Endometrial microvascular endothelial cells (primary cell): ENCODE measurements around the gene CRACR2B. TPM values are rescaled to one million over a fixed set of nuclear protein-coding genes. Genes with fewer than 3 reads are reported as not detected.

ENCODE experiments used
- in situ Hi-C: cut with HindIII; loops from 2 replicates; pipeline ENCODE4 v1.10.0; 2017; ENCODE audit warnings: low sequenced_read_pairs, low pct_unique_long_range_greater_than_20kb; ENCODE audit errors: inconsistent ontology term
- total RNA-seq: library from RNA; depleted of rRNA; stranded (reverse); fragments of >200 nt; gene quantifications from one replicate; pipeline ENCODE4 v1.2.3, GENCODE V29; 2015; ENCODE audit errors: inconsistent ontology term

Gene CRACR2B
- total RNA-seq, 1 donor from 2014 or later, result 6.6 TPM

DNA sequence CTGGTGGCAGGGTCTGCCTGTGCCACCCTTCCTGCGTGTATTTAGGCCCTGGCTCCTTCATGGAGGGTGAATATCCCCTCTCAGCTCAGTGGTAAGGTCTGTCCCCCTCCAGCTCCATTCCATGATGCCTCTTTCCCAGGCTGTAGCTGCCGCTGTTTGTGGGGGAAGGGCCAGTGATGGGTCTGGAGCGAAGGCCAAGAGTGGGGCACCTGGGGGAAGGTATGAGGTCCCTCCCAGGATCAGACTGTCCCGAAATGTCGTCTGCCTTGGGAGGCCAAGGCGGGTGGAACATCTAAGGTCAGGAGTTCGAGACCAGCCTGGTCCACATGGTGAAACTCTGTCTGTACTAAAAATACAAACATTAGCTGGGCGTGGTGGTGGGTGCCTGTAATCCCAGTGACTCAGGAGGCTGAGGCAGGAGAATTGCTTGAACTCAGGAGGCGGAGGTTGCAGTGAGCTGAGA, 6.2 kb downstream of the CRACR2B start:
- in situ Hi-C loops, result no loop called here

DNA sequence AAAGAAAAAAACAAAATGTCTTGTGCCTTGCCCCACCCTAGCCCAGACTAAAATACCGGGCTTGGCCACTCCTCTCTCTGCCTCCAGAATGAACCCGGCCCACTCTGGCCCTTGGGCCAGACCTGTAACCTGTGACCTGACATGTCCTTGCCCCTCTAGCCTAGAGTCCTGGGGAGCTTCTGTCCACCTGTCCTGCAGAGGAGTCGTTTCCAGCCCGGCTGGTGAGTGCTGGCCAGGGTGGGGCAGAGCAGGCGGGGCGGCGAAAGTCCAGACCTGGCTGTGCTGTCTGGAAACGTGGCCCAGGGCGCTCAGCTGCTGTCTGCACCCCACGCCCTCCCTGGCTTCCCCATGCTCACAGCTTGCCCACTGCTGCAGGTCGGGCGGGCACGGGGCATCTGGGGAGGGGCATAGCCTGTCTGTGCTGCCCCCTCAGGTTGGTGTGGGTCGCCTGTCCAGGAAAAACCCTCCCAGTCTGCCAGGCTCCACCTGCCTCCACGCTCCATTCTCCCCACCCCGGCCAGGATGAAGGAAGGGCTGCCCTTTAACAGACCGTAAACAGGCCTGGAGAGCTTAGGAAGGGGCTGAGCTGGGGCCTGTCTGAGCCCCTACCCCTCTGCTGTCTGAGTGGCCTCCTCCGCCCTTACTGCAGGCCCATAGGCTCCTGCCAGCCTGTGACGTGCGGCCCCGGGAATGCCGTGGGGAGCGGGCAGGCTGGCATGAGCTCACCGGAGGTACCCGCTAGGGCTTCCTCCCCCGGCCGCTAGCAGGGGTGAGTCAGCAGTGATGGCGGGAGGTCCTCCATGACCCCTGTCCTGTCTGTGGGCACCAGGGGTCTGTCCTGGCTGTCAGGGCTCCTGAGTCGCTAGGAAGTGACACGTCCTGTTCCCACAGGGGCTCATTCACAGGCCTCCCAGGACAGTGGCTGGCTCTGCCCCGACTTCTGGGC, 6.9 kb downstream of the CRACR2B start:
- in situ Hi-C loops, result no loop called here

DNA sequence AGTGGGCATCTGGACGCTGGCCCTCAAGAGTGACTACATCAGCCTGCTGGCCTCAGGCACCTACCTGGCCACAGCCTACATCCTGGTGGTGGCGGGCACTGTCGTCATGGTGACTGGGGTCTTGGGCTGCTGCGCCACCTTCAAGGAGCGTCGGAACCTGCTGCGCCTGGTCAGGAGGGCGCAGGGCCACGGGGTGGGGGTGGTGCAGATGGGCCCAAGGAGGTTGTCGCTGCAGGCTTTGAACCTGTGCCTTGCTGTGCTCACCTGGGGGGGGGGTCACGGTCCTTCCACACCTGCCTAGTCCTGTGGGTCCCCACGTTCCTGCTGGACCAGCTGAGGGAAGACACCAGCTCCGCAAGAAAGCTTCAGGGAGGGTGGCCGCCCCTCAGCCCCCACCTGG, 8.6 kb downstream of the CRACR2B start:
- in situ Hi-C loops, result no loop called here

DNA sequence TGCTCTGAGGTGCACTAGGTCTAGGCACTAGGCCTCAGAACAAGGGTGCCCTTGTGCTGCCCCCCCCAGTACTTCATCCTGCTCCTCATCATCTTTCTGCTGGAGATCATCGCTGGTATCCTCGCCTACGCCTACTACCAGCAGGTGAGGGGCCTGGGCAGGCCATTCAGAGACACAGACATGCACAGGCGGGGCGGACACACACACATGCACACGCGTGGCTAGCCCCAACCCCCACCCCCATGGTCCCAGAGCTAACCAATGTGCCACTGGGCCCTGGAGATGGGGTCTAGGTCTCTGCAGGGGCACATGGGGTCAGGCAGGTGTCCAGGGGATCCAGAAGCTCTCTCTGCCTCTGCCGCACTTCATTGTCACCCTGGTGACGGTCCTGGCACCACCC, 9.0 kb downstream of the CRACR2B start:
- in situ Hi-C loops, result no loop called here

DNA sequence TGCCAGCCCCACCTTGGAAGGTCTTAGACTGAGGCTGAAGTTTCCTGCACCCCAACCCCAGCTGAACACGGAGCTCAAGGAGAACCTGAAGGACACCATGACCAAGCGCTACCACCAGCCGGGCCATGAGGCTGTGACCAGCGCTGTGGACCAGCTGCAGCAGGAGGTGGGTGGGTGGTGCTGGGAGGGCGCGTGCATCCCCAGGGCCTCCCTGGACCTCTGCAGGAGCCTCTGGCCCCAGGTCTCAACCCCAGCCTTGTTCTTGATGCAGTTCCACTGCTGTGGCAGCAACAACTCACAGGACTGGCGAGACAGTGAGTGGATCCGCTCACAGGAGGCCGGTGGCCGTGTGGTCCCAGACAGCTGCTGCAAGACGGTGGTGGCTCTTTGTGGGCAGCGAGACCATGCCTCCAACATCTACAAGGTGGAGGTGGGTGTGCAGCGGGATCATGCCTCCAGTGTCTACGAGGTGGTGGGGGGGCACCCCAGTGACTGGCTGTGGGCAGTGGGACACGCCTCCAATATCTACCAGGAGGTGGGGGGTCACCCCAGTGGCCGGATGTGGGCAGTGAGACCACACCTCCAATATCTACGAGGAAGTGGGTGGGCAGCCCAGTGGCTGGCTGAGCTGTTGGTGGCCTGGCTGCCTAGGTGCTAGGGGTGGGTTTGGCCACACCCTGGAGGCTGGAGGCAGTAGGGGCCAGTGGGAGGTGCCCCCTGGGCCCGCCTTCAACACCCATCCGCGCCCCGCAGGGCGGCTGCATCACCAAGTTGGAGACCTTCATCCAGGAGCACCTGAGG, 9.7 kb downstream of the CRACR2B start:
- in situ Hi-C loops, result no loop called here

DNA sequence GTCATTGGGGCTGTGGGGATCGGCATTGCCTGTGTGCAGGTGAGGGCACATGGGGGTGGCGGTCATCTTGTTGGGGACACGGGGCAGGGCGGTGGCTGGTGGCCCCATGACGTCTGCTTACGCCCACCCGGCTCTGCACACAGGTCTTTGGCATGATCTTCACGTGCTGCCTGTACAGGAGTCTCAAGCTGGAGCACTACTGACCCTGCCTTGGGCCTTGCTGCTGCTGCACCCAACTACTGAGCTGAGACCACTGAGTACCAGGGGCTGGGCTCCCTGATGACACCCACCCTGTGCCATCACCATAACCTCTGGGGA, 10.2 kb downstream of the CRACR2B start:
- in situ Hi-C loops, result no loop called here

DNA sequence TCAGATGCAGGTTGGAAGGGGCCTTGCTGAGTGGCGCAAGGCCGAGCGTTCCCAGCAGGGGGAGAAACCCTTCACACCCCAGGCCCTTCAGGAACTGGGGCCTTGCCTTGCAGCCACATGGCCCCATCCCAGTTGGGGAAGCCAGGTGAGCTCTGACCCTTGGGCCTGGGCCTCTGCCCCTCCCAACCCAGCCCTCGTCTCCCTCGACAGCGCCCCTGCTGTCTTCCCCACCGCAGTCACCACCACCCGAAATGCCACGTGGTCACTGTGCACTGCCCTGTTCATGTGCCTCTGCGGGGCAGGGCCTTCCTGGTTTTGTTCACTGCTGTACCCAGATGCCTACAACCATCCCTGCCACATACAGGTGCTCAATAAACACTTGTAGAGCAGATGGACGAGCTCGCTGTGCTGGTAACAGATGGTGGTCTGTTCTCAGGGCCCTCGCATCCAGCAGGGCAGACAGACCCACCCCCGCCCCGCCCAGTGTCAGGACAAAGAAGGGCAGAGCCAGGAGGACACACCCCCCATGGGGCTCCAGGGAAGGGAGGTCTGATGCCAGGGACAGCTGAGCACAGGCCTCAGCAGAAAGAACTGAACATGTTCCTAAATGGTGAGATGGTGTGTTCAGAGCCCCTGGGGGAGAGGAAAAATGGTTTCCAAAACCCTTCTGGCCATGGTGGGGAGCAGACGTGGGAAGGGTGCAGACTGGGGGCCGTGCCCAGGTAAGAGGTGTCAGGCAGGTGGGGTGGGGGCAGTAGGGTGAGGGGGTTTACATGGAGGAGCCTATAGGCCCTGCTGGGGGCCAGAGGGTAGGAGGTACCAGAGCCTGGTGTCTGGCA, 10.9 kb downstream of the CRACR2B start:
- in situ Hi-C loops, result no loop called here

DNA sequence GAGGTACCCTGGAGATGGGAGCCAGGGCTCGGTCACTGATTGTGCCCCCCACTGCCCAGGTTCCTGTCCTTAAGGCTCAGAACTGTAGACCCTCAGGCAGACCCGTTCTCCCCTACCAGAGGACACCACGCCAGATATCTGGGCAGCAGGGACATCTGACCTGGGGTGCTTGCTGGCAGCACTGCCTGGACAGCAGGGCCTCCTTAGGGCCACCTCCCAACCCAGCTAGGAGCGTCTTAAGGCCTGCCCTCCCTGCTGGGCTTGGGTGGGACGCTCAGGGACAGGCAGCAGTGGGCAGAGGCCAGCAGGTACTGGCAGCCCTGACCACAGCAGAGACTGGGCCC, 11.5 kb downstream of the CRACR2B start:
- in situ Hi-C loops, result no loop called here

DNA sequence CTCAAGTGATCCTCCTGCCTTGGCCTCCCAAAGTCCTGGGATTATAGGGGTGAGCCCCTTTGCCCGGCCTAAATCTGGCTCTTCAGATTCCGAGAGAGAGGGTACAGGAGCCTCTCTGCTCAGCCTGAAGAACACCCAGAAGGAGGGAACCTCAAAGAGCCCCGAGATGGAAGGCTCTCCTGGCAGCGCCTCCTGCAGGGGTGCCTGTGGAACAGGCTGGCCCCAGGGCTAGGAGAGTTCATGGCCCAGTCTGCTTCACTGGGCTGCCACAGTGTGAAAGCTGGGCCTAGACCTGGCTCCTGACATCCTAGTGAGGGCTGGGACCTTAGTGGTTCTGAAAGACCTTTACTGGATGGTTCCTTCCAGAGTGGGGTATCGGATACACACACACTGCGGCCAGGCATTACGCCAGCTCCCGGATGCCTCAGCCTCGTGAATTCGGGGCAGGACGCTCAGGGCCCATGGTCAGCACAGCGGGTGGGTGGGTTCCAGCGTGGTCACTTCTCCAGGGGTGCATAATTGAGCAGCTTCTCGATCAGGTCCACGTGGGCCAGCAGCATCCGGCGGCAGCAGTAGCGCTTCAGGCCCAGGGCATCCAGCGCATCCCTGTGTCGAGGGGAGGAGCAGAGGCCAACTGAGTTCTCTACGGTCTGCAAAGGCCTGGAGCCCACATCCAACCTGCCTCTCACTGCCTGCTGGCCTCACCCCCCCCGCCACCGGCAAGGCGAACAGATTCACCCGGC, 12.3 kb downstream of the CRACR2B start:
- in situ Hi-C loops, result no loop called here

DNA sequence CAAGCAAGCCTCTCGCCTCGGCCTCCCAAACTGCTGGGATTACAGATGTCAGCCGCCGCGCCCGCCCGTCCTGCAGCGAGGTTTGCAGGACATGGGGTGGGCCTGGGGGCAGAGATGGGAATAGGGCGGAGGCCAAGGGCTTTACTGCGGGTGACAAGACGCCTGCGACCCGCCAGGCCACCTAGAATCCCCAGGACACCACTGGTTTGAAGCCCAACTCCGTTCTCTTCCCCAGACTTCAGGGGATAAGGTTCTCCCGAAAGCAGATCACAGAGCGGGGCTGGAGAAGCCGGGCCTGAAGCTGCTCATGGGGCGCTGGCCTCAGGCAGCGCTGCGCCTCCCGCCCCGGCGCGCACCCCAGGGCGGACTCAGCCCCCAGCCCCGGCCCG, 14.3 kb downstream of the CRACR2B start:
- in situ Hi-C loops, result no loop called here

DNA sequence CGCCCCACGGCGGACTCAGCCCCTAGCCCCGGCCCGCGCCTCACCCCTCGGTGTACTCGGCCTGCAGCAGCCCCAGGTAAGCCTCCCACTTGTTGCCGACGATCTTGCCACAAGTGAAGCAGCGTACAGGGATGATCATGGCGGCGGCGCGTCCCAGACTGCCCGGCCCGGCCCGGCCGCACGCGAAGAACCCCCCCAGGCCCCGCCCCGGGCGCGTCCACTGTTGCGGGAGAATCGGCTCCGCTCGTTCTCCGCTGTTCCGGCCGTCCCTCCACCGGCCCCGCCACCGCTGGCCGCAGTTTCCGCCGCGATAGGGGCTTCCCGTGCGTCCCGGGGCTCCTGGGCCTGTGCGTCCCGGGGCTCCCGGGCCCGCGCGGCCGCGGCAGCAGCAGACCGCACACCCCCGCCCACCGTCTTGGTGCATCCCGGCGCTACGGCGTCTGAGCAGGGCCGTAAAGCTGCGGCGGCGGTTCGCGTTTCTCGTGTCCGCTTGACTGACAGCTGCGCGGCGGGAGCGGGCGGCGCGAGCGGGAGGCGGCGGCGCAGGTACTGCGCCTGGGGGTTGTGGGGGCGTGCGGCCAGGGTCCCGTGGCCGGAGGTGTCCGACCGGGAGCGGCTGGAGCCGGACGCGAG, 14.8 kb downstream of the CRACR2B start, which contains the start of the genes POLR2L and TSPAN4:
TSS of gene POLR2L (minus strand) at position 160 of the 633 bp plus-strand sequence. CDS start at position 139, 21 bp downstream.
TSS of gene TSPAN4 (plus strand) at position 483 of the 633 bp plus-strand sequence. CDS start 7,453 bp downstream, outside the sequence.
- in situ Hi-C loops, result no loop called here

DNA sequence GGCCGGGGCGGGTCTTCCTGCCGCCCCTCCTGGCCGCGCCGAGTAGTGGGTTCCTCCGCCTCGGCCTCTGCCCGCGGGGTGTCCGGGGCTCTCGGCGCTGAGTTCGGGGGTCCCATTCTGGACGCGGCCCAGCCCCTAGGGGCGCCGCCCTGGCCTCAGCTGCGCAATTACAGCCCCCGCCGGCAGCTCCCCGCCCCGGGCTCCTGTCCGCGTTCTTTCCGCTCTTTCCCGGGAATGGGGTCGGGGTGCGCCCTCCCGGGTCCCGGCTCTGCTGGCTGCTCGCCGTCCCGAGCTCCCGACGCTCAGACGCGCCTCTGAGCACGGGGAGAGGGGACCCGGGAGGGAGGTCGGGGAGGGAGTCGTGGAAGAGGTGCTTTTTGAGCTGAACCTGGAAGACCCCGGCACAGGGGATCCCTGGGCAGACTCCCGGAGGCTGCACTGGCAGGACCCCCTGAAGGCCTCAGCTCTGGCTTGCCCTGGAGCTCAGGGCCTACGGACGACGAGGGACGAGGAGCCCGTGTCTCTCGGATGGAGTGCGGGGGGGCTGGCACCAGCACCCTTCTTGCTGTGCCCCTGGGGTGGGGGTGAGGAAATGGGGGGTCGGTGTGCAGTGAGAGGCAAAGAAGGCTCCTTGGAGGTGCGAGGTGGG, 15.5 kb downstream of the CRACR2B start:
- in situ Hi-C loops, result no loop called here

DNA sequence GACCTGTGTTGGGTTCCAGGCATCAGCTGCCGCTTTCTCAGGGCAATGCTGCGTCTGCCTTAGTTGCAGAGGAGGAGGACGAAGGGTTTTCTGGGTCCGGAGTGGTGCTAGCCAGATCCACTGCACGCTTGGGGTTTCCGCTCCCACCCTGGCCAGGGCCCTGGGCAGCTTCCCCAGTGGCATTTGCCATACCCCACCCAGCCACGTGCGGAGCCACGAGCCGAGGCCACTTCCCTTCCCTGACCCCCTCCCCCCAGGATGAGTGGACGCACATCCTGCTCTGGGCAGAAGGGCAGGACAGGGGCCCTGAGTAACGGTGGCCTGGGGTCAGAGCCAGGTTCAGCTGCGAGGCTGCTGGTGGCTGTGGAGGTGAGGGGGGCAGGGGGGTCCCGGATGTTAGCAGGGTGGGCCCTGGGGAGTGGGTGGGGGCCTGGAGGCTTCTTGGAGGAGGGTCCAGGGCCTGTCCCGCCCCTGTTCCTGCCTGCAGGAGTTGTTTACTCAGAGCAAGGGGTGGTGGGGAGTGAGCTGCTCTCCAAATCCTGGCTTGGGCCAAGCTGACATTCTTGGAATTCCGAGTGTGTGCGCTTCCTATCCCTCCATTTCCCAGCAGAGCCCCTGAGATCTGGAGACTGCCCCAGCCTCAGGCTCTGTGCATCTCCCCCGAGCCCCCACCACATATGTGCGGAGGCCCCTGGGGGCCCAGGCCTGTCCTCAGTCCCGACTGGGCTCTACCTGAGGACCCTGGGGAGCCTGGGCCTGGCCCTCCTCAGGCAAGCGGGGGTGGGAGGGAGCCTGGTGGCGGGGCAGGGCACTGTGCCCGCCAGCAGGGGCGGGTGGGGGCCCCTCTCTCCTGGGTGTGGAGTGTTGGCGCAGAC, 16.3 kb downstream of the CRACR2B start:
- in situ Hi-C loops, result no loop called here

DNA sequence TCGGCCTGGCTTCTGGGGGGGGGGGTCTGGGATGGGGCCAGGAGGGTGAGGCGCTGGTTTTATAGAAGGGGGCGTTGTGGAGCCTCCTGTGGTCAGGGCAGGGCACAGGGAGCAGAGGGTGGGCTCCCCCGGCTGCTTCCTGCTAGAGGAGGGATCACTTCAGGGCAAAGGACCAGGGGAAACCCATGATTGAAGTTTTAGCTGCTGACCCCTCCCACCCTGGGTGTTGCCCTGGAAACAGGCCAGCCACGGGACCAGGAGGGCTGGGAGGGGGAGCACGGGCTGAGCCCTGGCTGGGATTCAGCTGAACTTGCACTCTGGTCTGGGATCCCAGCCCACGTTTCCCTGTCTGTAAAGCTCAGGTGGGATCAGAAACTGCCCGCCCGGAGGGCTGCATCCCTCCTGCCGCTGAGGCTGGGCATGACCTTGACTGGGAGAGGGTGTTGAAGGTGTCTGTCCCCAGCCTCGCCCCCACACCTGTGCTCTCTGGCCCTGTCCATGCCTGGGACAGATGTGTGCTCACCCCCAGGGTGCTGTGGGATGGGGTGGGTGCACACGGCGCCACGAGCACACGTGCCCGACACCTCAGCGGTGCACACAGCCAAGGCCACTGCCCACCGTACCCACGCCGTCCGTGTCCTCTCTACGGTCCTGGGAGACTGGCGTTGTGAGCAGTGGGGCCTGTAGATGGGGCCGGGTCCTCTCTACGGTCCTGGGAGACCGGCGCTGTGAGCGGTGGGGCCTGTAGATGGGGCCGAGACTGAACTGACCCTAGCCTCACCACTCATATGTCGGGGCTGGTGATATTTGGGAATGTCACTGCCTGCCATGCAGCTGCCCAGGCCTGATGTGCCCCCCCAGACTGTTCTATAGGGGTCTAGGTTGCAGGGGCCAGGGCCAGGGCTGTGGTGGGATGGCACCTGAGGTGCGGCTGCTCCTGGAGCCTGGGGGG, 17.2 kb downstream of the CRACR2B start:
- in situ Hi-C loops, result no loop called here

DNA sequence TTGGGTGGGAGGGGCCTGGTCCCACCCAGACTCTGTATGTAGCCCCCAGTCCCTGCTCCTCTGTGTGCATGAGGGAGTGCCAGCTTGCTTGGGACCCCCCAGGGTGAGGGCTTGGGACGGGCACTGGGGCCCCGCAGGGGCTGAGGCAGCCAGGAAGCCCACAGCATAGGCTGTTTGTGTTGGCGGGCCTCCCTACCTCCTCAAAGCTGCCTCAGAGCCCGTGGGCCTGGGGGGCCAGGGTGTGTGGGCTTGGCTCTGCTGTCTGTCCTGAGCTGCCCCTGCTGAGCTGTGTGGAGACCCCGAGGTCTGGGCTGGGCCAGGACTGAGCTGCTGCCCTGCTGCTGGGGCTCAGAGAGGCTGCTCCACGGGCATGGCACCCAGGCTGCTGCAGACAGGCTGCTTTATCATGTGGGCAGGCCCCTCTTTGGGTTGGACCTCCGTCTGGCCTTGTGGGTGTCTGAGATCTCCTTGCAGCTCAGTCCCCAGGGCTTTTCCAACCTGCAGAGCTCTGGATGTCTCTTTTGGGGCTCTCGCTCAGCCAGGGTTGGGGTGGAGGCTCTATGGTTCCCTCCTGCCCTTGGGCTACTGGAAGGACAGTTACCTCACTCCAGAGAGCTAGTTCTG, 18.3 kb downstream of the CRACR2B start:
- in situ Hi-C loops, result no loop called here
